HG03196 (cell line): ENCODE results near the gene NR2C2.
A peak's percentile ranks its signal among the peaks of the same experiment; 100 is the strongest.
"Not testable (repeated sequence)": the region's sequence is repeated elsewhere in the genome, so short reads cannot be mapped to it uniquely, and the experiment has no call there.

Experiments used
- ATAC-seq: cut with Tn5 transposase; IDR thresholded peaks from one replicate; pipeline ENCODE4 v1.9.1; 2021; ENCODE audit not compliant: unreplicated experiment

Gene NR2C2

DNA sequence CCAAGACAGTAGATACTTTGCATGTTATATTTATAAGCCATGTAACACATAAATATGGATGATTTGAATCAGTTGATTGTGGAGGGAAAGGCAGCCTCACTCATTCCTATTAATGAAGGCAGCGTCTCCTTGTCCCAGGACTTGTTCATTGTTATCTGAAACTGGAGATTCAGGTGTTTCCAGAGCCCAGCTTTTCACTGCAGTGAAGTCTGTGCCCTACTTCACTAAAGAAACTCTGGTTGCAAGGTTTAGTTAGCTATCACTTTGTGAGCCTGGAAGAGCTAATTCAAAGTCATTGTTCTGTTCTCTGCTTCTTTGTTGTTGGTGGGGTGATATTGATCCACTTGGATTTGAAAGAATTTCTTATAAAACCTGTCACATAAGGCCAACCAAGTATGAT lies 9.8 kb downstream of the NR2C2 start:
- ATAC-seq: no peak

GRCh38 chr3:14957925-14958324 lies 10.5 kb downstream of the NR2C2 start:
- no peak for ATAC-seq

- peak; percentile 48 for ATAC-seq
Measured at GRCh38 chr3:14959359-14959943, 12.1 kb downstream of the NR2C2 start.

DNA sequence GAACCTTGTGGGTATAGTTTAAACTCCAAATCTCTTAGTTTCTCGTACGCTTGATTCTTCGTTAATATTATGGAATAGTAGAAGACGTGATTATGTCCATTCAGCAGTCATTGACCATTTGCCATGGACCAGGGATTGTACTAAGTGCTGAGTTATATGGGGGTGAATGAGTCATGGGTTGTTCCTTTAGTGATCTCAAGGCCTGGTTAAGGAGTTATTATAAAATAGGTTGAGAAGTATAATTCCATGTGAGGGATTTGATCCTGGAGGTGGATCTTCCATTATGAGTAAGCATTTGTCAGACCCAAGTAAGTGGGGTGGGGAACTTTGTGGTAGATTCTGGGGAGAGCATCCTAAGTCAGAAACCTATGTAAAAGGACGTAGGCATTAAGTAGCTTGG lies 15.4 kb downstream of the NR2C2 start:
- ATAC-seq: no peak

GRCh38 chr3:14967285-14967684 lies 19.9 kb downstream of the NR2C2 start:
- no peak for ATAC-seq

DNA sequence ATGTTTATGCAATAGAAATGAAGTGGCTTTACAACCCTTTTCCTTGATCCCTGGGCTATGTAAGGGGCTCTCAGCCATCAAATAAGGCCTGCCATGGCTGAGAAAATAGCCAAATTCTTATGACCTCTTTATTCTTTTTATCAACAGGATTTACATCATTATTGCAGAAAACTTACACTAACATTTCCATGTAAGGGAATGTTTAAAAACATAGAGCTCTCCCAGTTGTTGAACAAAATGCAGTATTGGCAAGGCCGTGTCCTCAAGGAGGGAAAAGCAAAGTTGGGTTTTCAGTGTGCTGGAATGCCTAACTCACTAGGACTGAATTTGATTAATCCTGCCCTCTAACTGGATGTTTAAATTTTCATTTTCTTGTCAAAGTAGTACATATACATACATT lies 22.3 kb downstream of the NR2C2 start:
- ATAC-seq: no peak

DNA sequence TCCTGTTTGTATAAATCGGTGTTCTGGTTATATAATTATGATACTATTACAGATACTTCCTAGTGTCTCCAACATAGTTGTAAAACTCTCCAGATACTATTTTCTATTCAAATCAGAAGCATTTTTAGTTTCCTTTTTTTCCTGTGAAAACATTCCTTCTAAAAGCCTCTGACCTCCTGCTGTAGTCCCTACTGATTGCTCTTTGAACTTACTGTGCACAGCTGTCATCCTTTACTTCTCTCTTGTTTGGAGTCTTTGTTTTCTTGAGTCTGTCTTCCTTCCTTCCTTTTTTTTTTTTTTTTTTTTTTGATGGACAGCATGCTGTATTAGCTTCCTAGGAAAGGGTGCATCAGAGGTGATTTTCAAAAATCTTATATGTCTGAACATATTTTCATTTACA lies 28.9 kb downstream of the NR2C2 start:
- no peak for ATAC-seq

- ATAC-seq: no peak
Measured at GRCh38 chr3:14980689-14981088, 33.3 kb downstream of the NR2C2 start.

GRCh38 chr3:14984581-14985113 lies 37.3 kb downstream of the NR2C2 start:
- no peak for ATAC-seq

GRCh38 chr3:14988988-14989394 lies 41.6 kb downstream of the NR2C2 start:
- peak; percentile 99 for ATAC-seq

DNA sequence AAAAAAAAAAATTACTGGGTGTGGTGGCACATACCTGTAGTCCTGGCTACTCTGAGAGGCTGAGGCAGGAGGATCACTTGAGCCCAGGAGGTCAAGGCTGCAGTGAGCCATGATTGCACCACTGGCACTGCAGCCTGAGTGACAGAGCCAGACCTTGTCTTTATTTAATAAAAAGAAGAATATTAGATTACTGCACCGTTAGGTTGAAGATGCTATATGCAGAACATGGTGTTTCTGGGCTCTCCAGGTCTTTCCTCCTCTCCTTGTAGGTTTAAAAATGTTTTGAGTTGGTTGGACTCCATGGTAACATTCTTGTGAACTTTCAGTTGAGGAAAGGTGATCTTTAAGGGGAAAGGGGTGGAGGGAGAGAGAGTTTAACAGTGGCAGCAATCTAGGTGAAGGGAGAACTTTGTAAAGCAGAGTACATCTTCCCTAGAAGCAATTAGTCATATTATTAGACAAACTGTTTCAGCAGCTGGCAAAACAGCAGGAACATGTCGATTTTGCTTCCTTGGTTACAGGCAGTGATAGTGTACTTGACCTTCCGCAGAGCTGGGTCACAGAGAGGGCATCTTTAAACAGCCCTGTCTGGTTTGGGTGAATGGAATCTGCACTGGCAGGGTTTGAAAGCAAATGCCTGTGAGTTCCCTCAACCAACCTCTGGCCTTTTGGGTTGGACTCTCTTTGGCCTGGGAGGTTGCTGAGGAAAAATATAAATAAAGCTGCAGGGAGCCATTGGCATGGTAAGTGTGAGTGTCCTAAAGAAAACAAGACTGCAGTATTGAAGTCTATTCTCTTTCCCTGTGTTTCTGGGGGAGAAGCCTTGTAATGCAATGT lies 42.8 kb downstream of the NR2C2 start:
- no peak for ATAC-seq

- no peak for ATAC-seq
Measured at GRCh38 chr3:14990780-14991148, 43.4 kb downstream of the NR2C2 start.

DNA sequence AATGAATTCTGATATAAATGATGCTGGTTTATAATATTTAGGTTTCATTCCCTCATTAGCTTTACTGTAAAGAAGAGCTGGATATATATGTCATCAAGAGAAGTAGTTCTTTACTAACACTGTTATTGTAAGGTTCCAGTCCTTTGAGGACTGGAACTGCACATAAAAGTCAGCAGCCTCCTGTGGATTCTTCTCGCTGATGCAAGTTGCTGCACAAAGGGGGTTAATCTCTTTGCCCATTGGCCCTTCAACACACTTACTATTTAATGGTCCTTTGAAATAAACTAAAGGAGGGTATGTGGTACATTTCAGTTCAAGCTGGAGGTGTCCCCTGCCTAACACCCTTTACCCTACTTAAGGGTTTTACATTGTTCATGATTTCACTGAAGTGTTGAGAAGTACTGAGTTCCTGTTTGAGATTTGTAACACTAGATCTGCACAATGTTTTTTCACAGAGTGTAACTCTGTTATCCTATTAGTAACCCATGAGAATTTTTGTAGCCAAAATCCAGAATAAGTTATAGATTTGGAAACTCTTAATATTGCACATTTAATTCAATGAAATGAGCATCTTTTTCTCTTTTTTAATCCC lies 43.9 kb downstream of the NR2C2 start:
- no peak for ATAC-seq

DNA sequence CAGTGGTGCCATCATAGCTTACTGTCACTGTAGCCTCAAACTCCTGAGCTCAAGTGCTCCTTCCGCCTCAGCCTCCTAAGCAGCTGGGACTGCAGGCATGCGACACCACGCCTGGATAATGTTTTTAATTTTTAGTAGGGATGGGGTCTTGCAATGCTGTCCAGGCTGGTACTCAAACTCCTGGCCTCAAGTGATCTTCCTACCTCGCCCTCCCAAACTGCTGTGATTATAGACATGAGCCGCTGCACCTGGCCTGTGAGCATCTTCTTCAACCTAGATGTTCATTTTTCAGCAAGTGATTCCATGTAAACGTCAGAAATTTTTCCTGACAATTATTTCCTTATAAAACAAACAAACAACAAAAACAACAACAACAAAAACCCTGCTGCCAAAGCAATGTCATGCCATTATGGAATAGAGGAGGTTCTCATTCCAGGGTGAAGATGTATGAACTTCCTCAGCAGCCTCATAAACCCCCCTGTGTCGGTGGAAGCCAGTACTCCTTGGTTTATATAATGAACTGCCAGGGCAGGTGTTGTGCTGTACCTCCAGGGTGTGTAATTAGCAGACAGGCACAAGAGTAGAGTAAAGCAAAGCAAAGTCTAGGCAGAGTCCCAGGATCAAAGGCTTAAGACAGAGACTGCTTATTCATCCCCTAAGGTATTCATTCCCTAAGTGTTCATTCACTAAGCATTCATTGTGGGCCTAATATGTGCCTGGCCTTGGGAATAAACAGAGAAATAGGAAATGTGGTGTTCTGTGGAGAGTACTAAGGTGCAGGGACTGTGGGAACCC lies 44.6 kb downstream of the NR2C2 start:
- no peak for ATAC-seq

- ATAC-seq: no peak
Measured at GRCh38 chr3:14997941-14998340, 50.6 kb downstream of the NR2C2 start.

GRCh38 chr3:14999182-14999581 lies 51.8 kb downstream of the NR2C2 start:
- not testable (repeated sequence) for ATAC-seq

- no peak for ATAC-seq
Measured at GRCh38 chr3:15007681-15008141, 60.3 kb downstream of the NR2C2 start.

- no peak for ATAC-seq
Measured at GRCh38 chr3:15009167-15009566, 61.8 kb downstream of the NR2C2 start.

- no peak for ATAC-seq
Measured at GRCh38 chr3:15010664-15011063, 63.3 kb downstream of the NR2C2 start.

DNA sequence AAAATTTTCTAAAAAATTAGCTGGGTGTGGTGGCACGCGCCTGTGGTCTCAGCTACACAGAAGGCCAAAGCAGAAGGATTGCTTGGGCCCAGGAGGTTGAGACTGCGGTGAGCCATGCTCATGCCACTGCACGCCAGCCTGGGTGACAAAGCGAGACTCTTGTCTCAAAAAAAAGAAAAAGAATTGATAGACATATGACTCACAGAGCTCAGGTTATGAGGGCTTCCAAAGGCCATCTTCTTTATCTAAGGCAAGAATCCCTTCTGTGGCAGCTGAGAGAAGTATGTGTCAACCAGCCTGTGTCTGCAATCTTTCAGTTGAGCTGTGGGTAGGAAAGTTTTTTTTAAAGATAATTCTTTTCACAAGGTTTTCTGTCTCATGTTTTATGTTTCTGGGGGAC lies 63.8 kb downstream of the NR2C2 start:
- no peak for ATAC-seq
